Central memory CD8-positive, alpha-beta T cell (primary cell): Measurements from ENCODE around the gene NUB1.

ENCODE experiments used
- ATAC-seq: fragments of 150-1000 bp; cut with Tn5 transposase; replicated peaks from 2 replicates; pipeline ENCODE4 v1.10.0; 2022; ENCODE audit warnings: mild to moderate bottlenecking, moderate FRiP score, moderate number of reproducible peaks; ENCODE audit not compliant: poor library complexity, severe bottlenecking; ENCODE audit errors: extremely low read depth
- DNase-seq, 2 donors: peaks; one replicate each; pipeline ENCODE4 v3.0.0; 2021; ENCODE audit warnings: low spot score in 2 of 2
- H3K27ac Mint-ChIP-seq: one replicate; pipeline ENCODE4 v1.8.0; 2022; ENCODE audit warnings: low read depth, mild to moderate bottlenecking, moderate library complexity, mixed read lengths
- H3K27me3 Mint-ChIP-seq: one replicate; pipeline ENCODE4 v1.8.0; 2022; ENCODE audit warnings: mixed read lengths
- H3K36me3 Mint-ChIP-seq: one replicate; pipeline ENCODE4 v1.8.0; 2022; ENCODE audit warnings: mild to moderate bottlenecking, moderate library complexity, mixed read lengths; ENCODE audit not compliant: insufficient read depth
- H3K4me1 Mint-ChIP-seq: one replicate; pipeline ENCODE4 v1.8.0; 2022; ENCODE audit warnings: mixed read lengths
- H3K4me3 Mint-ChIP-seq: one replicate; pipeline ENCODE4 v1.8.0; 2022; ENCODE audit warnings: mild to moderate bottlenecking, moderate library complexity, mixed read lengths
- H3K9me3 Mint-ChIP-seq: one replicate; pipeline ENCODE4 v1.8.0; 2022; ENCODE audit warnings: mixed read lengths

Gene NUB1

DNA sequence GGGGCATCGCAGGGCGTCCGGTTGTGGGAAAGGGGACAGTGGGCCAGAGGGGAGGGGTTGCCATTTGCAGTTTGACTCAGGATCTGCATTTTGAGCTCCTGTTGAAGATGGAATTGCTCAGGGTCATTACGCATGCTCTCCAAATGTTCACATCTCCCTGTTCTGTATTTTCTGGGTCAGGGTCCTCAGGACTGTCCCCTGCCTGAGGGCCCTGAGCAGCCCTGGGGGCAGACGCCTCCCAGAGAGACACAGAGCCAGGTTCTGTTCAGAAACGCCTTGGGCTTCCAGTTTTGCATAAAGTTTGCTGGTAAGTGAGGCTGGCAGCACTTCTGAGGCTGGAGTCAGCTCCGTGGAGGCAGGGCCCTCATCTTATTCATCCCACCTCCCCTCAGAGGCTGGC is 34.1 kb upstream of the NUB1 start:
- H3K4me3 Mint-ChIP-seq, result no peak overlapping the region
- H3K27me3 Mint-ChIP-seq, result peaks cover 34% of the 10 kb centered on the region
- no peaks in the 10 kb centered on the region for H3K4me1 Mint-ChIP-seq
- ATAC-seq (no peak), DNase-seq (no peak)
- no peaks in the 10 kb centered on the region for H3K36me3 Mint-ChIP-seq
- no peak overlapping the region for H3K27ac Mint-ChIP-seq
- H3K9me3 Mint-ChIP-seq, result no peaks in the 10 kb centered on the region

- DNase-seq (no peak), ATAC-seq (no peak)
- Mint-ChIP-seq H3K4me1 (no peaks in the 10 kb centered on the region), H3K9me3 (no peaks in the 10 kb centered on the region), H3K27me3 (peaks cover 29% of the 10 kb centered on the region), H3K4me3 (no peak overlapping the region), H3K27ac (no peak overlapping the region), H3K36me3 (no peaks in the 10 kb centered on the region)
Measured at GRCh38 chr7:151308256-151308655, 33.4 kb upstream of the NUB1 start.

DNA sequence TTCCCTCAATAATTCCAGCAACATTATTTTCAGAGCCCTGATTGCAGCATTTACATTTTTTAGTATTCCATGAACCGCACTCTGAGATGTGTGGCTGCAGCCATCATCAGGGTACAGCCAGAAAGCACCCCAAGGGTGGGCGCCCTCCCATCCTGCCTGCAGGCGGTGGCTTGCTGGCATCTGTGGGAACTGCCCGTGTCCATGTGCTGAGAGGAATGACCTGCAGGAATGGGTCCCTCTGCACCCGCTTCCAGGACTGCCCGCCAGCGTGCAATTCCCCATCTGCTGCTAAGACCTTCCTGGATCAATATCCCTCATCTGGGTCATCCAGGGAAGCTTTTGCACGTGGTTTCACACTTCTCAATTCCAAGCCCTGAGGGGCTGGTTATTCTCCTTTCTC is 32.8 kb upstream of the NUB1 start:
- Mint-ChIP-seq H3K36me3 (no peaks in the 10 kb centered on the region), H3K9me3 (no peaks in the 10 kb centered on the region), H3K4me3 (no peak overlapping the region), H3K27ac (no peak overlapping the region), H3K27me3 (peaks cover 29% of the 10 kb centered on the region), H3K4me1 (no peaks in the 10 kb centered on the region)
- ATAC-seq, result no peak
- no peak for DNase-seq

GRCh38 chr7:151309311-151309710 is 32.3 kb upstream of the NUB1 start:
- Mint-ChIP-seq H3K27me3 (peaks cover 29% of the 10 kb centered on the region), H3K4me1 (no peaks in the 10 kb centered on the region), H3K4me3 (no peak overlapping the region), H3K9me3 (no peaks in the 10 kb centered on the region), H3K27ac (no peak overlapping the region), H3K36me3 (no peaks in the 10 kb centered on the region)
- DNase-seq, result no peak
- no peak for ATAC-seq

DNA sequence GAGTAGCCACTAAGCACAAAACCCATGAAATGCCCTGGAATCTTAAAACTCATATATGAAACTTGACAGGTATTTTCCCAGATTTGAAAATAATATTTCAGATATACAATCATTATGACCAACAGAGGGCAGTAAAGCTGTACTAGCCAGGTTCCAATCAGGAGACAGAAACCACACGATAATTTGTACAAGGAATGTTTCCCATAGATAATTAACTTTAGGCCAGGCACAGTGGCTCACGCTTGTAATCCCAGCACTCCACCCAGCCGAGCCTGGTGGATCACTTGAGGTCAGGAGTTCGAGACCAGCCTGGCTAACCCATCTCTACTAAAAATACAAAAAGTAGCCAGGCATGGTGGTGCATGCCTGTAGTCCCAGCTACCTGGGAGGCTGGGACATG is 31.0 kb upstream of the NUB1 start:
- no peak overlapping the region for H3K27ac Mint-ChIP-seq
- no peak for DNase-seq
- H3K4me1 Mint-ChIP-seq, result no peaks in the 10 kb centered on the region
- peaks cover 17% of the 10 kb centered on the region for H3K27me3 Mint-ChIP-seq
- no peaks in the 10 kb centered on the region for H3K36me3 Mint-ChIP-seq
- no peak overlapping the region for H3K4me3 Mint-ChIP-seq
- no peak for ATAC-seq
- no peaks in the 10 kb centered on the region for H3K9me3 Mint-ChIP-seq

DNA sequence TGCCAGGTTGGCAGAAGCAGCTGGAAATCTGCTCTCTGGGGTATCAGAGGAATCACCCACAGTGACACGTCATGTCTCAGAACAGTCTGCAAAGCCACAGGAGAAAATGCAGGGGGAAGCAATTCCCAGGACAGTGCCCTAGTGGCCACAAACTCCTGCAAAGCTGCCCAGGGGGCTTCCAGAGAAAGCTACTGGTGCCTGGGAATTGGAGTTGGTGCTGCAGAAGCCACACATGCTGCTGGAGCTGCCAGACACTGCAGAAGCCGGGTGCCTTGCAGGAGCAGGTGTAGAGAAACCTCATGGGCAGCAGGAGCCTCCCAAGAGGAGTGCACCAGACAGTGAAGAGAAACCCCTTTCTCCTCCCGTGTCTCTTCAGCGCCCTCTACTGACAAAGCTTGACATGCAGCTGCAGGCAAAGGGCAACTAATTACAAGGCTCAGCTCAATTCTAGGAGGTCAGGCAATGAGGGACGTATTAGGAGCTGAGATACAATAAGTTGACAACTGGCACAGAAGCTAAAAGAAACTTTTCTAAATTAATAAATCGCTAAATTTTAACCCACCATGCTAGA is 30.2 kb upstream of the NUB1 start:
- Mint-ChIP-seq H3K4me3 (no peak overlapping the region), H3K27ac (no peak overlapping the region), H3K9me3 (no peaks in the 10 kb centered on the region), H3K4me1 (no peaks in the 10 kb centered on the region), H3K36me3 (no peaks in the 10 kb centered on the region), H3K27me3 (peaks cover 9% of the 10 kb centered on the region)
- no peak for ATAC-seq
- DNase-seq, result no peak

GRCh38 chr7:151312356-151312755 is 29.3 kb upstream of the NUB1 start:
- Mint-ChIP-seq H3K27me3 (no peaks in the 10 kb centered on the region), H3K4me1 (no peaks in the 10 kb centered on the region), H3K4me3 (no peak overlapping the region), H3K27ac (no peak overlapping the region), H3K36me3 (no peaks in the 10 kb centered on the region), H3K9me3 (no peaks in the 10 kb centered on the region)
- DNase-seq, result no peak
- no peak for ATAC-seq

GRCh38 chr7:151312831-151313809 is 28.5 kb upstream of the NUB1 start:
- Mint-ChIP-seq H3K36me3 (no peaks in the 10 kb centered on the region), H3K4me1 (no peaks in the 10 kb centered on the region), H3K9me3 (no peaks in the 10 kb centered on the region), H3K27ac (no peak overlapping the region), H3K27me3 (no peaks in the 10 kb centered on the region), H3K4me3 (no peak overlapping the region)
- DNase-seq, result no peak
- ATAC-seq, result no peak

DNA sequence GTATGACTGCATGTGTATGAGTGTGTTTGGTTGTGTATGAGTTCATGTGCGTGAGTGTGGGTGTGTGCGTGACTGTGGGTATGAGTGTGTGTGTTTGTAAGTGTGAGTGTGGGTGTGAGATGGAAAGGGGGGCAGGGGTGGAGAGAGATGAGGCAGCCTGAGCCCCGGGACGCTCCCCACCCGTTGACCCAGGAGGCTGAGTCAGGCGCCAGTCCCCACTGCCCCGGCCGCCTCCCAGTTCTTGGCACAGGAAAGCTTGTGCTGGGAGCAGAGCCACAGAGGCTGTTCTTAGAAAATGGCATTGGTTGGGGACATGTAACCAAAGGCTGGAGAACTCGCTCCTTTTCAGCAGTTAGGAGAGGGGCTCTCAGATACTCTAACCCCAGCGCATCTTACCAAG is 27.8 kb upstream of the NUB1 start:
- Mint-ChIP-seq H3K4me3 (no peak overlapping the region), H3K36me3 (no peaks in the 10 kb centered on the region), H3K27me3 (no peaks in the 10 kb centered on the region), H3K27ac (no peak overlapping the region), H3K9me3 (peaks cover 3% of the 10 kb centered on the region), H3K4me1 (no peaks in the 10 kb centered on the region)
- ATAC-seq, result no peak
- DNase-seq, result no peak

GRCh38 chr7:151314401-151314800 is 27.2 kb upstream of the NUB1 start:
- Mint-ChIP-seq H3K27me3 (no peaks in the 10 kb centered on the region), H3K4me3 (no peak overlapping the region), H3K36me3 (no peaks in the 10 kb centered on the region), H3K4me1 (no peaks in the 10 kb centered on the region), H3K27ac (no peak overlapping the region), H3K9me3 (peaks cover 6% of the 10 kb centered on the region)
- DNase-seq, result no peak
- ATAC-seq, result no peak

DNA sequence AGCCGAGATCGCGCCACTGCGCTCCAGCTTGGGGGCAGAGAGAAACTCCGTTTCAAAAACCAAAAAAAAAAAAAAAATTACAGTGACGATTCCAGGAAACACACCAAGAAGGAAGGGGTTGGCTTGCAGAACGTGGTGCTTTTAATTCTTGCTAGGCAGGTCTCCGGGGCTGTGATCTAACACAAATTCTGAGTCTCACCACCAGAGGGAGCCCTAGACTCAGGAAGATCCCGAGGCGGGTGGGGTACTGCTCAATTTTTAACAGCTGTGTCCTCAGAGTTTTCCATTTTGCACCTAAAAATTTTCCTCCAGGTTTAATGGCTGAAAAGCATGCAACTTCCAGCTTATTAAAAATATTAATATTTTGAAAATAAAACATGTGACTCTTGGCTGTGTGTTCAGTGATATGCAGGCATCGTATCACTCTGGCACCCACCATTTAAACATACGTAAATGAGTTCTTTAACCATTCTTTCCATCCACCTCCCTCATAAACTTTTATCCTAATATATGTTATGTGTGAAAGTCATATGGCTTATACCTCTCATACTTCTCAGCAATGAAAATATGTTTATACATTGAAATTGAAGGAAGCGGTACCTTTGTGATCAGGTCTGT is 26.5 kb upstream of the NUB1 start:
- peaks cover 6% of the 10 kb centered on the region for H3K9me3 Mint-ChIP-seq
- H3K4me1 Mint-ChIP-seq, result no peaks in the 10 kb centered on the region
- H3K27me3 Mint-ChIP-seq, result no peaks in the 10 kb centered on the region
- no peaks in the 10 kb centered on the region for H3K36me3 Mint-ChIP-seq
- no peak overlapping the region for H3K27ac Mint-ChIP-seq
- H3K4me3 Mint-ChIP-seq, result no peak overlapping the region
- DNase-seq (peak; percentile 68 to 74), ATAC-seq (peak; percentile 87)

- no peaks in the 10 kb centered on the region for H3K36me3 Mint-ChIP-seq
- no peaks in the 10 kb centered on the region for H3K27me3 Mint-ChIP-seq
- no peak for DNase-seq
- ATAC-seq, result no peak
- no peaks in the 10 kb centered on the region for H3K4me1 Mint-ChIP-seq
- peaks cover 6% of the 10 kb centered on the region for H3K9me3 Mint-ChIP-seq
- no peak overlapping the region for H3K27ac Mint-ChIP-seq
- no peak overlapping the region for H3K4me3 Mint-ChIP-seq
Measured at GRCh38 chr7:151316896-151317295, 24.7 kb upstream of the NUB1 start.

- DNase-seq, result no peak
- H3K4me1 Mint-ChIP-seq, result no peaks in the 10 kb centered on the region
- H3K27me3 Mint-ChIP-seq, result no peaks in the 10 kb centered on the region
- ATAC-seq, result no peak
- H3K27ac Mint-ChIP-seq, result no peak overlapping the region
- H3K4me3 Mint-ChIP-seq, result no peak overlapping the region
- no peaks in the 10 kb centered on the region for H3K36me3 Mint-ChIP-seq
- H3K9me3 Mint-ChIP-seq, result peaks cover 6% of the 10 kb centered on the region
Measured at GRCh38 chr7:151317936-151318335, 23.7 kb upstream of the NUB1 start.
